HG03045 (cell line): Measurements from ENCODE around the gene CNTLN.
"Not testable (repeated sequence)": the region's sequence is repeated elsewhere in the genome, so short reads cannot be mapped to it uniquely, and the experiment has no call there.

Source experiments
- ATAC-seq: cut with Tn5 transposase; IDR thresholded peaks from one replicate; pipeline ENCODE4 v1.9.1; 2021; ENCODE audit warnings: mild to moderate bottlenecking, moderate library complexity; ENCODE audit not compliant: unreplicated experiment

CNTLN gene

DNA sequence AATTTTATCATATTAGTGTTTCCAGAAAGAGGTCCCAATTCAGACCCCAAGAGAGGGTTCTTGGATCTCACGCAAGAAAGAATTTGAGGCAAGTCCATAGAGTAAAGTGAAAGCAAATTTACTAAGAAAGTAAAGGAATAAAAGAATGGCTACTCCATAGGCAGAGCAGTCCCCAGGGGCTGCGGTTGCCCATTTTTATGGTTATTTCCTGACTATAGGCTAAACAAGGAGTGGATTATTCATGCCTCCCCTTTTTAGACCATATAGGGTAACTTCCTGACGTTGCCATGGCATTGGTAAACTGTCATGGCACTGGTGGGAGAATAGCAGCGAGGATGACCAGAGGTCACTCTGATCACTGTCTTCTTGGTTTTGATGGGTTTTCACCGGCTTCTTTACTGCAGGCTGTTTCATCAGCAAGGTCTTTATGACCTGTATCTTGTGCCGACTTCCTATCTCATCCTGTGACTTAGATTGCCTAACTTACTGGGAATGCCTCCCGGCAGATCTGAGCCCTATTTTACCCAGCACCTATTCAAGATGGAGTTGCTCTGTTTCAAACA is 262.4 kb downstream of the CNTLN start:
- not testable (repeated sequence) for ATAC-seq

DNA sequence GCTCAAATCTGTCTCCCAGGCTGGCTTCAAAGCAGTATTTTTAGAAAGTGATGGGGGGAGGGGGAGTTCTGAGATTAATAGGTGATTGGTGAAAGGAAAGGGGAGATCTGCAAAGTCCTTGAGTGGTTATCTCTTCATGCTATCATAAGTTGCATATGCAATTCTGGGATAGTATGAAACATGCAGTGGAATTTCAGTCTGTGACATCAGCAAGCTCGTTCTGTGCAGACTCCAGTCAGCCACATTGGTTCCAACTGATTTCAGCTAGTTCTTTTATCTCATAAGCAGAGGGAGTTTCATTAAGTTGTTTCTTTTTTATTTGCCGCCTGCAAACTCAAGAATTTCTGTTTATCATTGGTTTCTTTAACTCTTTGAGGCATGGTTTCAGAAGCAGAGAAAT is 263.5 kb downstream of the CNTLN start:
- ATAC-seq = no peak

DNA sequence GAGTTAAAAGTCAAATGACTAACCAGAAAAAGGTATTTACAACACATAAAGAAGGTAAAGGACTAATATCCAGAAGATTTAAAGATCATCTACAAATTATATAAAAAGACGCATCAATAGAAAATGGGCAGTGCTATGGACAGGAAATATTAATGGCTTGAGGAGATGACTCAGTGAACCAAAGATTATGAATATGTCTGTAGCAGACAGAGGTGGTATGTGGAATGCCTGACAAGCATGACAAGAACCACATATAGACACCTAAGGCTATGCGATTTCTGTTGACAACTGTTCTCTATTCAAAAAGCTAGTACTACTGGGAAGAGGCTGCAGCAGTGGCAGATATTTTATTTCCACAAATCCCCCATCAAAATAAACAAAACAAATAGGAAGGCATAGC is 267.0 kb downstream of the CNTLN start:
- no peak for ATAC-seq

DNA sequence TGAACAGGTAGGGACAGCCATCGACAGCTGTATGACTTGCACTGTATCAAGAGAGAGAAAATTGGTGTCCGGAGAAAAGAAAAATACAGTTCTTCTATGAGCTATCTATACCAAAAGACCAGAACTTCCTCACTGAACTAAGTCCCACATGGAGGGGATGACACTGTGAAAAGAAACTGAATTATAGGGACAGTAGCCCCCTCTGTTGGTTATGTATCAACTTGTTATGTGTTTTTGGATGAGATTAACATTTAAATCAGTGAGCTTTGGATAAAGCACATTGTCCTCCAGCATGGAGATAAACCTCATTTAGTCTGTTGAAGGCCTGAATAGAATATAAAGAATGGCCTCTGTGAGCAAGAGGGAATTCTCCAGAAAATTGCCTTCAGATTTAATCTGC is 267.5 kb downstream of the CNTLN start:
- ATAC-seq = no peak

DNA sequence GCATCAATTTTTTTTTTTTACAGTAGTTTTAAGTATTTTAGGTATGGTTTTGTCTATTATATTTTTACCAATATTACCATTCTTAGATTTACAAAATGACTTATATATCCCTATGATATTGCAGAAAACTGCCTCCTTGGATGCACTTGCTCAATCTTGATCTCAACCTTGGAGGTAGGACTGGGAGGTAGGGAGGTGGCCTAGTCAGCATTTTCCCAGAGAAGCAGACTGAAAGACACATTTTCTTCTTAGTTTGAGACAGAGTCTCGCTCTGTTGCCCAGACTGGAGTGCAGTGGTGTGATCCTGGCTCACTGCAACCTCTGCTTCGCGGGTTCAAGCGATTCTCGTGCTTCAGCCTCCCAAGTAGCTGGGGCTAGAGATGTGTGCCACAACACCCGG is 268.7 kb downstream of the CNTLN start:
- ATAC-seq = no peak

DNA sequence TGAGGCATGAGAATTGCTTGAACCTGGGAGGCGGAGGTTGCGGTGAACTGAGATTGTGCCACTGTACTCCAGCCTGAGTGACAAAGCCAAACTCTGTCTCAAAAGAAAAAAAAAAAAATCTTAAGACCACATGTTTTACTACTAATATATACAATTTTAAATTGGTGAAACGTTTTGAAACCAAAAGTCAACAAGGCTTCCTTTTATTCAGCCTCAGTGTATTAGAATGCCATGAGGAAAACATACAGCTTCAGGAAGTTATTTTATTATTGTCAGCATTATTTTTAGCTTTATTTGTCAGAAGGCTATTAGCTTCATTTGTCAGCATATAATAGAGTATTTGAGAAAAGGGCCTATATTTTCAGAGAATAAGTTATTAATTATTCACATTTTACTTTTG is 280.1 kb downstream of the CNTLN start:
- ATAC-seq = no peak

DNA sequence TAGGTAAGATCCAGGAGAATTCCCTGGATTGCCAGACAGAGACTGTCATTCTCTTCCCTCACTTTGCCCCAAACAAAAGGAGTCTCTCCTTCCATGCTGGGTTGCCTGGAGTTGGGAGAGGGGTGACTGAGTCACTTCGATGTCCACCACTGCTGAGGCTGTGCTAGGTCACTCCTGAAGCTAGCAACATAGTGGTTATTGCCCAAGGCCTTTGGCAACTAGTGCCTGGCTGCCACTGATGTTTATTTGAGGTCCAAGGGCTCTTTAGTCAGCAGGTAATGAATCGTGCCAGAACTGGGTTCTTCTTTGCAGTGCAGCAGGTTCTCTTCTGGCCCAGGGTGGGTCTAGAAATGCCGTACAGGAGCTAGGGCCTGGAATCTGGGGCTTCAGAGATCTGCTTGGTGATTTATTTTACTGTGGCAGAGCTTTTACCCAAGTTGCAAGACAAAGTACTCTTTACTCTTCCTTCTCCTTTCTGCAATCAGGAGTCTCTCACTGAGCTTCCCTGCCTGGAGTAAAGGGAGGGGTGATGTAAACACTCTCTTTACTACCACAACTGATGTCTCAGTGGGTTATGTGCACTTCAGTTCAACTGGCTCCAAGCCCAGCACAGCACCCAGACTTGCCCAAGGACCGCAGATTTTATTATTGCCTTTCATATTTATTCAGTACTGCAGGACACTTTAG is 288.3 kb downstream of the CNTLN start:
- ATAC-seq = no peak

DNA sequence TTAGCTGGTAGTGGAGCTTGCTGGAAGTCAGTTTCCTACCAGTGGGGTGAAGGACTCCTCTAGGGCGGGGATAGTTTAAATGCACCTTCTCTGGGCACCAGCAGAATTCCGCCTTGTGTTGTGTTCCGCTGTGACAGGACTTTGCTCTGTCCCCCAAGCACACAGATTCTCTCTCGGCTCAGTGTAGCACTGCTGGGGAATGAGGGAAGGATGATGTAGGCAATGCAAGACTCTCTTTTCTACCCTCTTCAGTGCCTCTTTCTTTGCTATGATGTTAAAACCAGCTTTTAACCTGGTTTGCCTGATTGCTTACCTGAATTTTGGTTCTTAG is 288.8 kb downstream of the CNTLN start:
- ATAC-seq = no peak

DNA sequence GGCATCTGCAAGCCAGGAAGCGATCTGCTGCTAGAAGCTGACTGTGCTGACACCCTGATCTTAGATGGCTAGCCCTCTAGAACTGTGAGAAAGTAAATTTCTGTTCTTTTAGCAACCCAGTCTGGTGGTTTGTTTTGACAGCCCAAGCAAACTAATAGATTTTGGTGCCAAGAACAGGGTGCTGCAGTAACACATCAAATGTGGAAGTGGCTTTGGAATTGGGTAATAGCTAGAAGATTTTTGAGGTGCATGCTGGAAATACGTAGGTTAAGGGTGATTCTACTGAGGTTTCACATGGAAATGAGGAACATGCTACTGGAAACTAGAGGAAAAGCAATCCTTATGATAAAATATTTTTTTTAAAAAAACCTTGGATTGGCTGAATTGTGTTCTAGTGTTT is 290.5 kb downstream of the CNTLN start:
- no peak for ATAC-seq

DNA sequence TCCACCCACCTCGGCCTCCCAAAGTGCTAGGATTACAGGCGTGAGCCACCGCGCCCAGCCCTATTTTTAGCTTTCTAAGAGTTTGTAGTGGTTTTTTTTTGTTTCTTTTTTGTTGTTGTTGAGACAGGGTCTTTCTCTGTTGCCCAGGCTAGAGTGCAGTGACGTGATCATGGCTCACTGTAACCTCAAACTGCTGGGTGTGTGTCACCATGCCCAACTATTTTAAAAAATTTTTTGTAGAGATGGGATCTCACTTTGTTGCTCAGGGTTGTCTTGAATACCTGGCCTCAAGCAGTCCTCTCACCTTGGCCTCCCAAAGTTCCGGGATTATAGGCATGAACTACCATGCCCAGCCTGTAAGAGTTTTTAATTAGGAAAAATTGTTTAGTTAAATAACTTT is 298.7 kb downstream of the CNTLN start:
- ATAC-seq = no peak

DNA sequence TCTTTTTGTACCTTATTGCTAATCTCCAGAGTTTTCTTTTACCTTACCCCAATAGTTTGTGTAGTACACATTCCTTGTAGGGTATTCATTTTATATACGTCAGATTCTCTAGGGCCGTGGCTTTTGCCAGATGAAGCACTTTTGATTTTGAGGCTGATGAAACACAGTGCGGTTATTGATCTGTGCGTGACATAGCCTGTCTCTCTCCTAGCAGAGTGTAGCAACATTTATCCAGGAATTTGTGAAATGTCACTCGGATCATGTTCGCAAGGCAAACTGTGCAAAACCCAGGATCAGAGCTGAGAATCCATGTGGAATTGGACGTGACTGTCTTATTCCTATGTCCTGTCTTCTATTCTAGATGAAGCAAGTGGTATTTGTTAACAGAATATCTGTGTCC is 302.0 kb downstream of the CNTLN start:
- ATAC-seq = no peak

DNA sequence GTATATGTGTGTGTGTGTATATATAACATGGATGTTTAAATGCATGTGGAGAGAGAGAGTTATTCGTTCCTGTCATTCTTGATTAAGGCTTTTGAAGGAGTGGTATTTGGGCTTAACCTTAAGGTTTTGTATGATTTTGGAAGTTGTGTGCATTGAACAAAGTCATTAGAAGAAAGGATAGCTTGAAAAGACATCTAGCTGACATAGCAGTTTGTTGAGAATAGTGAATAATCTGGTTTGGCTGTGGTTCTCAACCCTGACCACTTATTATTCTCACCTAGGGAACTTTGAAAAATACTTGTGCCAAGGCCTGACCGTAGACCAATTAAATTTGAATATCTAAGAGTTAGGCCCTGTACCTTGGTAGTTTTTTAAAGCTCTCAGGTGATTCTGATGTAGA is 303.0 kb downstream of the CNTLN start:
- ATAC-seq = no peak

DNA sequence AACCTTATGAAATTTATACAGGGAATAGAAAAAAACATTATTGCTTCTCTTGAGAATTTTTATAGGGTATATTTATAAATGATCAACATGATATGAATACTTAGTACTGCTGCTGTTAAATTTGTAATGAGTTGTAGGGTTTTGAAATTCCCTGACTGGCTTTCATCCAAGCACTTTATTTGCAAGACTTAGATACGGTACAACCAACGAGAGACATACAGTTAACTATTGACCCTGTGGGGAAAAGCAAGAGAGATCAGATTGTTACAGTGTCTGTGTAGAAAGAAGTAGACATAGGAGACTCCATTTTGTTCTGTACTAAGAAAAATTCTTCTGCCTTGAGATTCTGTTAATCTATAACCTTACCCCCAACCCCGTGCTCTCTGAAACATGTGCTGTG is 310.3 kb downstream of the CNTLN start:
- not testable (repeated sequence) for ATAC-seq

DNA sequence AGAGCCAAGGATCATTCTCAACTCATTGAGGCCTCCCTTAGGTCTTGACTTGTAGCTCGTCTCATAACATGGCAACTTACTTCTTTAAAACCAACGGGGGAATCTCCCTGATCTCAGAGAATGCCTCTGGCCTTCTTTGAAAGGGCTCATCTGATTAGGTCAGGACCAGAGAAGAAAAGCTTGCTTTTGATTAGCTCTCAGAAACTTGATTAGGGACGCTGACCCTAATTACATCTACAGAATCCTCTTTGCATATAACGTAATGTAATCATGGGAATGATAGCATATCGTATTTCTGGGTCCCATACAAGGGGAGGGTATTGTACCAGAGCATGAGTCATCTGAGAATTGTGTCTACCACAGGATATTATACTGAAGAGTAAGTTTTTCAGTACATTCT is 318.9 kb downstream of the CNTLN start:
- no peak for ATAC-seq

DNA sequence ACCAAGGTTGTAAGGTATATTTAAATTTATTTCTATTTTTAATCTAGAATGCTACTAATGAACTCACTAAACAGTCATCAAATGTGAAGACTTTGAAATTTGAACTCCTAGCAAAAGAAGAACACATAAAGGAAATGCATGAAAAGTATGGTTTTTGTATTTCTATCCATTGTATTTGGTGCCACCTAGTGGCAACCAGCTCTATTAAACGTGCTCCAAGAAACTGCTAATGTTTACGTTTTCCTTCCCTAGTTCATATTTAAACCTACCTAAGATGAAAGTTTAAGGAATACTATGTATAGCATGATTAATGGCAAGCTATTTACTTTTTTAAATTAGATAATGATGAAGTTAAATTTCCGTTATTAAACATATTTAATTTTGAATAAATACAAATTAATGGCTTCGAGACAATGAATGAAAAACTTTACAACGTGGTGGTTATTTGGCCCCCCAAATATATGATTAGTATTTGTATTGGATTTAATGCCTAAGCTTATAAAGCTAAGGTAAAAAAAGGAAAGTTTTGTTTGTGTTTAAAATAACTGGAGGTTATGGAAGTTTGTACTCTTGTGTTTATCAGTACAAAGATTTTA is 328.1 kb downstream of the CNTLN start:
- no peak for ATAC-seq

DNA sequence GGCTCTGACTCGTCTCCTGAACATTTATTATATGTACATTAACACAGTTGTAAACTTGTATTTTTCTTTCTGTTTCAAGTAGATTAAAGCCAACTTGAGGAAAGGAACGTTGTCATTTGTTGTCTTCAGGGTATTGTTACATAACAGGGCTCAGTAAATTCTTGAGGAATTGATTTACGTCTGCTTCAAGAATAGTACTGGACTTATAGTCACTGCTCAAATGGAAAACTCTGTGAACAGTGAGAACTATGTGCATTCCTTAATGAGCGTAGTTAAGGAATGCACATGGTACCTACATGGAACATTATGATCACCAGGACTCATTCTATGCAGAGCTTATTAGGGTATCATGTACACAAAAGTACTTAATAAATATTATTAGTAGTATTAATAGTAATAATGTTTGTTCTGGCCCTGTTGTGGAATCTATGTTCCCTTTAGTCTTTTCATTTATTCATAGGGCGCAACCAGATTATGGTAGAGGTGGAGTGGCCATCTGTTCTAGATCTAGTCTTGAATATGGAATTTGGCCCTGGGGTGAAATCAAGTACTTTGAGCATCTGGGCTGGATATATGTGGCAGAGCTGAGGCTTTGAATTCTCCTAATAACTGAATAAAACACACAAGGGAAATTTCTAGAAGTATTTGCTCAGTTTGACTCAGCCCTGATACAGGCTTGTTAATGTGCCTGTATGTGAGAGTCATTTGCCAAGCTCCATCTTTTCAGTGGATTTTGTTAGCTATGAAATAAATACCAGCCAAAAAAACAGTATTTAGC is 335.4 kb downstream of the CNTLN start:
- no peak for ATAC-seq

DNA sequence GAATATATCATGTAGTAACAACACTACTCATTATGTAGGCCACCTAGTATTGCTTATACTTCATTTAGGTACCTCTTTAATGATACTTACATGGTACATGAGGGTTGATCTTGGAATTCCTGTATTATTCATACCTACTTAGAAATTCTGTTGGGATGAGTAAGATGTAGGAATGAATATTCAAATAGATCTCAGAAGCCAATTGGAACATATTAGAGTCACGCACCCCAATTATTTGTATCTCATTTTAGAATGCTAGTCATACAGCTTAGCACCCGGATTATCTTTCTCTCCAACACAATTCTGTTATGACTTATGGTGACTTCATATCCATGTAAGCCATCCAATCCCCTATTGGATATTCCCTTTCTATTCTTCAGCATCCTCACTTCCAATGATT is 337.3 kb downstream of the CNTLN start:
- ATAC-seq = no peak

DNA sequence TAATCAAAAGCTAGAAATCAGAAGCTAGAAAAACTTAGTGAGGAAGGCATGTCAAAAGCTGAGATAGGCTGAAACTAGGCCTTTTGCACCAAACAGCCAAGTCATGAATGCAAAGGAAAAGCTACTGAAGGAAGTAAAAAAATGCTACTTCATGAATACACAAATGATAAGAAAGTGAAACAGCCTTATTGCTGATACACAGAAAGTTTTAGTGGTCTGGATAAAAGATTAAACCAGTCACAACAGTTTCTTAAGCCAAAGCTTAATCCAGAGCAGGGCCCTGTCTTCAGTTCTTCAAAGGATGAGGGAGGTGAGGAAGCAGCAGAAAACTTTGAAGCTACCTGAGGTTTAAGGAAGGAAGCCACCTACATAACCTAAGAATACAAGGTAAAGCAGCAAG is 341.6 kb downstream of the CNTLN start:
- ATAC-seq = no peak

DNA sequence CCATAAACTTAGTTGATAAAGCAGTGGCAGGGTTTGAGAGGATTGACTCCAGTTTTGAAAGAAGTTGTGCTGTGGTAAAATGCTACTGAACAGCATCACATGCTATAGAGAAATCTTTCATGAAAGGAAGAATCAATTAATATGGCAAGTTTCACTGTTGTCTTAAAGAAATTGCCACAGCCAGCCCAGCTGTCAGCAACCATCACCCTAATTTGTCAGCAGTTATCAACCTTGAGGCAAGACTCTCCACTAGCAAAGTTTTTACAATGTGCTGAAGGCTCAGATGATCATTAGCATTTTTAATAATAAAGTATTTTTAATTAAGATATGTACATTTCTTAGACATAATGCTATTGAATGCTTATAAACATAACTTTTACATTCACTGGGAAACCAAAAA is 343.0 kb downstream of the CNTLN start:
- no peak for ATAC-seq

DNA sequence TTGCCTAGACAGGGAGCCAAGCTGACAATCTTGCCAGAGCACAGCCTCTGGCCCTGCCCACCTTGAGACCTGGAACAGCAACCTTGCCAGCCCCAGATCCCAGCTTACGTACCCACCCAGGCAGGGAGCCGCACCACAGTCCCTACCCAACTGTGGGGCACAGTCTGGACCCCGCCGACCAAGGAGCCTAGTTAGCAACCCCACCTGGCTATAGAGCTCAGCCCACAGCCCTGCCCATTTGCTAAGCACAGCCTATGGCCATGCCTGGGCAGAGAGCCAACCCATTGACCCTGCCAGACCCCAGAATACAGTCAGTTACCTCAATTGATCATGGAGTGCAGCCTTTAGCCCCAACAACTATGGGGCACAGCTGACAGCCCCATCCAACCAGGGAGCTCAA is 346.1 kb downstream of the CNTLN start:
- ATAC-seq = no peak

DNA sequence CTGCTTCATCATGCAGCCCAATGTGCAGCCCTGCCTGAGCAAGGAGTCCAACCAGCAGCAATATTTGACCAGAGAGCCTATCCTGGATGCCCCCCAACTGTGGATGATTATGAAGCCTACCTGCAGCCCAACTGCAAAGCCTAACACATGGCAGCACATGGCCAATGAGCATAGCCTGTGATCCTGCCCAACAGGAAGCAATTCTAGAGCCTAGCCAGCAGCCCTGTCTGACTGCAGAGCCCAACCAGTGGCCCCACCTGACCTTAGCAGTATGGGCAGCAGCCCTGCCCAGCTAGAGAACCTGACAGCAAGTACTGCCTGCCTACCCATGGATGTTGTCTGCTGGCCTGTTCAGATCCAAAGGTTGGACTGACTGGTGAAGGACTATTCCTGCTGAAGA is 346.7 kb downstream of the CNTLN start:
- ATAC-seq = no peak

DNA sequence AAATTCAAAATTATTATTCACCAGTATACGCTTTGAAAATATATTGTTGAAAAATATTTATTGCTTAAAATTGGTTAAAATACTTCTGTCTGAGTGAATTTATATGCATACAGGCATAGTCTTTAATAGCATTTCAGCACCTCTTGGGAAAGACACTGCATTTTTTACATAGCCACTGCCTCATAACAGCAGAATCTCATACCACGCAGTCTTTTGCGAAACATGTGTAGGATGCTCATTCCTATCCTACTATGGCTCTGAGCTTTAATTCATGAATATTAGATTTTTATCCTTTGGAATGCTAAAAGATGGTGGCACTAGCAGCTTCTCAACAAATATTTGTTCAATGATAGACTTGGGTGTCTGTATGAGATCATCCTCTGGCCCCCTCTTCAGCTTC is 350.1 kb downstream of the CNTLN start:
- ATAC-seq = no peak
